HepG2 (cell line): ENCODE data around the gene EIF4G2. TPM values are rescaled to one million over a fixed set of nuclear protein-coding genes. Genes with fewer than 3 reads are reported as not detected.
A peak's percentile ranks its signal among the peaks of the same experiment; 100 is the strongest.

ENCODE experiments used
- ATF7 ChIP-seq, 2 experiments: fragments of 450-650 bp in 1 of 2; sonication (generic) in 1 of 2; formaldehyde crosslinking in 1 of 2; IDR thresholded peaks; 2 replicates each; pipeline versions ENCODE4 v1.4.0 to v1.6.1; 2016 to 2020; ENCODE audit warnings: antibody characterized with exemption in 1 of 2, mild to moderate bottlenecking in 1 of 2, missing genetic modification reagents in 1 of 2
- CEBPG ChIP-seq: IDR thresholded peaks from 2 replicates; pipeline ENCODE4 v1.6.1; 2016
- FOXA3 ChIP-seq: IDR thresholded peaks from 2 replicates; pipeline ENCODE4 v1.6.1; 2016; ENCODE audit warnings: missing genetic modification reagents, missing compliant biosample characterization
- HOXD1 ChIP-seq: sonication (generic); formaldehyde crosslinking; IDR thresholded peaks from 2 replicates; pipeline ENCODE4 v1.5.0; 2020; ENCODE audit warnings: missing genetic modification reagents
- KLF13 ChIP-seq: sonication (generic); formaldehyde crosslinking; IDR thresholded peaks from 2 replicates; pipeline ENCODE4 v1.4.0; 2020; ENCODE audit warnings: mild to moderate bottlenecking, missing genetic modification reagents
- TBL1XR1 ChIP-seq: fragments of 150-350 bp; IDR thresholded peaks from 2 replicates; pipeline ENCODE4 v1.6.1; 2014; ENCODE audit warnings: borderline replicate concordance, low read length; ENCODE audit not compliant: partially characterized antibody
- ZBTB38 ChIP-seq: sonication (generic); formaldehyde crosslinking; IDR thresholded peaks from 2 replicates; pipeline ENCODE4 v1.5.1; 2020; ENCODE audit warnings: mild to moderate bottlenecking, missing genetic modification reagents
- ZNF20 ChIP-seq: sonication (generic); formaldehyde crosslinking; IDR thresholded peaks from 2 replicates; pipeline ENCODE4 v1.4.0; 2020; ENCODE audit warnings: mild to moderate bottlenecking, moderate library complexity, missing genetic modification reagents
- ZNF263 ChIP-seq: sonication (generic); formaldehyde crosslinking; IDR thresholded peaks from 2 replicates; pipeline ENCODE4 v1.4.0; 2020; ENCODE audit warnings: missing genetic modification reagents
- ZNF274 ChIP-seq: sonication (generic); formaldehyde crosslinking; IDR thresholded peaks from 2 replicates; pipeline ENCODE4 v1.5.1; 2020; ENCODE audit warnings: mild to moderate bottlenecking, missing genetic modification reagents
- ZNF484 ChIP-seq: sonication (generic); formaldehyde crosslinking; IDR thresholded peaks from 2 replicates; pipeline ENCODE4 v1.5.1; 2020; ENCODE audit warnings: mild to moderate bottlenecking, low read depth, missing genetic modification reagents, borderline replicate concordance
- ZNF564 ChIP-seq: sonication (generic); formaldehyde crosslinking; IDR thresholded peaks from 2 replicates; pipeline ENCODE4 v1.8.1; 2023; ENCODE audit warnings: mild to moderate bottlenecking, missing genetic modification reagents
- ZNF768 ChIP-seq: sonication (generic); formaldehyde crosslinking; IDR thresholded peaks from 2 replicates; pipeline ENCODE4 v1.4.0; 2020; ENCODE audit warnings: missing genetic modification reagents
- polyA plus RNA-seq, 8 experiments: library from polyadenylated mRNA; depleted of rRNA in 3 of 8; stranded (reverse) in 7 of 8; unstranded in 1 of 8; fragments of >200 nt; fragmentation: Illumina TruSeq in 4 of 8; extraction: Trizol in 4 of 8; gene quantifications; 2 replicates each; pipeline versions ENCODE4 v1.2.1 to v1.2.3, GENCODE V29; 2011 to 2016; ENCODE audit warnings: low read depth in 4 of 8, missing spikeins in 1 of 8, mixed read lengths in 1 of 8; ENCODE audit not compliant: insufficient read depth in 1 of 8
- total RNA-seq, 5 experiments: library from RNA; depleted of rRNA; stranded (reverse); fragments of >200 nt; fragmentation: Illumina TruSeq; extraction: Trizol; gene quantifications; 2 replicates each; pipeline ENCODE4 v1.2.3, GENCODE V29; 2016; ENCODE audit warnings: low read depth in 1 of 5
- TF ChIP-seq, protein P1 (sequence below): sonication (generic); formaldehyde crosslinking; IDR thresholded peaks from 2 replicates; pipeline ENCODE4 v1.4.0; 2020; ENCODE audit warnings: missing genetic modification reagents
- TF ChIP-seq, protein P2 (sequence below): IDR thresholded peaks from 2 replicates; pipeline ENCODE4 v1.6.1; 2016; ENCODE audit warnings: mild to moderate bottlenecking
- TF ChIP-seq, protein P3 (sequence below): IDR thresholded peaks from 2 replicates; pipeline ENCODE4 v1.4.0; 2020; ENCODE audit warnings: mild to moderate bottlenecking, missing genetic modification reagents
- TF ChIP-seq, protein P4 (sequence below): sonication (generic); formaldehyde crosslinking; IDR thresholded peaks from 2 replicates; pipeline ENCODE4 v1.4.0; 2020; ENCODE audit warnings: missing genetic modification reagents
- TF ChIP-seq, protein P5 (sequence below), 2 experiments: fragments of 450-650 bp in 1 of 2; sonication (generic) in 1 of 2; formaldehyde crosslinking; IDR thresholded peaks; 2 replicates each; pipeline versions ENCODE4 v1.5.0 to v1.8.0; 2020 to 2022; ENCODE audit warnings: mild to moderate bottlenecking in 1 of 2, missing genetic modification reagents in 1 of 2
- TF ChIP-seq, protein P6 (sequence below): sonication (generic); formaldehyde crosslinking; IDR thresholded peaks from 2 replicates; pipeline ENCODE4 v1.4.0; 2020; ENCODE audit warnings: missing genetic modification reagents; ENCODE audit errors: not compliant biosample characterization

EIF4G2 gene
- total and polyA plus RNA-seq, 2 of the 13 experiments (the other 11 are each of a cell fraction or from before 2014, with no cell fraction given) = 362 to 546 TPM

DNA sequence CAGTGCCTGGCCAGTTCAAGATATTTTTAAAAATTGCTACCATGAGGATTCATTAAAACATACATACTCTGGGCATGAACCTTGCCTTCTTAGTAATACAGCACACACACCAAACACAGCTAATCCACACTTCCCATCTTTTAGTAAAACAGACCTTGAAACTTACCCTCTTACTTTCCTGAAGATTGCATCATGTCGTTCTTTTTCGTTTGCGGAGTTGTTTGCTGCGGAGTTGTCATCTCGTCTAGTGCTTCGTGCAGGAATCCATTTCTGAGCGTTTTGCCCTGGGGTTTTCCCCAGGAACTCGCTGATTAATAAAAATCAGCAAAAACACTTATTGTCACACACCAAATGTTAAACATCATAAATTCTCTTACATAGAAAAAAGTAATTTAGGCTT, 3.0 kb downstream of the EIF4G2 start (continued):
- TF ChIP-seq, protein P1, sequence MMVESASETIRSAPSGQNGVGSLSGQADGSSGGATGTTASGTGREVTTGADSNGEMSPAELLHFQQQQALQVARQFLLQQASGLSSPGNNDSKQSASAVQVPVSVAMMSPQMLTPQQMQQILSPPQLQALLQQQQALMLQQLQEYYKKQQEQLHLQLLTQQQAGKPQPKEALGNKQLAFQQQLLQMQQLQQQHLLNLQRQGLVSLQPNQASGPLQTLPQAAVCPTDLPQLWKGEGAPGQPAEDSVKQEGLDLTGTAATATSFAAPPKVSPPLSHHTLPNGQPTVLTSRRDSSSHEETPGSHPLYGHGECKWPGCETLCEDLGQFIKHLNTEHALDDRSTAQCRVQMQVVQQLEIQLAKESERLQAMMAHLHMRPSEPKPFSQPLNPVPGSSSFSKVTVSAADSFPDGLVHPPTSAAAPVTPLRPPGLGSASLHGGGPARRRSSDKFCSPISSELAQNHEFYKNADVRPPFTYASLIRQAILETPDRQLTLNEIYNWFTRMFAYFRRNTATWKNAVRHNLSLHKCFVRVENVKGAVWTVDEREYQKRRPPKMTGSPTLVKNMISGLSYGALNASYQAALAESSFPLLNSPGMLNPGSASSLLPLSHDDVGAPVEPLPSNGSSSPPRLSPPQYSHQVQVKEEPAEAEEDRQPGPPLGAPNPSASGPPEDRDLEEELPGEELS = no peak
- TF ChIP-seq ZBTB38 = peak; percentile 27; the same call in 1 of the 2 replicates
- TF ChIP-seq HOXD1 (CRISPR knock-in tag) = no peak
- TF ChIP-seq, protein P2, sequence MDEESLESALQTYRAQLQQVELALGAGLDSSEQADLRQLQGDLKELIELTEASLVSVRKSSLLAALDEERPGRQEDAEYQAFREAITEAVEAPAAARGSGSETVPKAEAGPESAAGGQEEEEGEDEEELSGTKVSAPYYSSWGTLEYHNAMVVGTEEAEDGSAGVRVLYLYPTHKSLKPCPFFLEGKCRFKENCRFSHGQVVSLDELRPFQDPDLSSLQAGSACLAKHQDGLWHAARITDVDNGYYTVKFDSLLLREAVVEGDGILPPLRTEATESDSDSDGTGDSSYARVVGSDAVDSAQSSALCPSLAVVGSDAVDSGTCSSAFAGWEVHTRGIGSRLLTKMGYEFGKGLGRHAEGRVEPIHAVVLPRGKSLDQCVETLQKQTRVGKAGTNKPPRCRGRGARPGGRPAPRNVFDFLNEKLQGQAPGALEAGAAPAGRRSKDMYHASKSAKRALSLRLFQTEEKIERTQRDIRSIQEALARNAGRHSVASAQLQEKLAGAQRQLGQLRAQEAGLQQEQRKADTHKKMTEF (CRISPR knock-in tag) = peak; percentile 29; the same call in 1 of the 2 replicates
- no peak for TF ChIP-seq TBL1XR1
- peak; percentile 37; the same call in 1 of the 2 replicates for TF ChIP-seq FOXA3 (CRISPR knock-in tag)
- no peak for TF ChIP-seq ZNF263 (CRISPR knock-in tag)
- TF ChIP-seq, protein P3, sequence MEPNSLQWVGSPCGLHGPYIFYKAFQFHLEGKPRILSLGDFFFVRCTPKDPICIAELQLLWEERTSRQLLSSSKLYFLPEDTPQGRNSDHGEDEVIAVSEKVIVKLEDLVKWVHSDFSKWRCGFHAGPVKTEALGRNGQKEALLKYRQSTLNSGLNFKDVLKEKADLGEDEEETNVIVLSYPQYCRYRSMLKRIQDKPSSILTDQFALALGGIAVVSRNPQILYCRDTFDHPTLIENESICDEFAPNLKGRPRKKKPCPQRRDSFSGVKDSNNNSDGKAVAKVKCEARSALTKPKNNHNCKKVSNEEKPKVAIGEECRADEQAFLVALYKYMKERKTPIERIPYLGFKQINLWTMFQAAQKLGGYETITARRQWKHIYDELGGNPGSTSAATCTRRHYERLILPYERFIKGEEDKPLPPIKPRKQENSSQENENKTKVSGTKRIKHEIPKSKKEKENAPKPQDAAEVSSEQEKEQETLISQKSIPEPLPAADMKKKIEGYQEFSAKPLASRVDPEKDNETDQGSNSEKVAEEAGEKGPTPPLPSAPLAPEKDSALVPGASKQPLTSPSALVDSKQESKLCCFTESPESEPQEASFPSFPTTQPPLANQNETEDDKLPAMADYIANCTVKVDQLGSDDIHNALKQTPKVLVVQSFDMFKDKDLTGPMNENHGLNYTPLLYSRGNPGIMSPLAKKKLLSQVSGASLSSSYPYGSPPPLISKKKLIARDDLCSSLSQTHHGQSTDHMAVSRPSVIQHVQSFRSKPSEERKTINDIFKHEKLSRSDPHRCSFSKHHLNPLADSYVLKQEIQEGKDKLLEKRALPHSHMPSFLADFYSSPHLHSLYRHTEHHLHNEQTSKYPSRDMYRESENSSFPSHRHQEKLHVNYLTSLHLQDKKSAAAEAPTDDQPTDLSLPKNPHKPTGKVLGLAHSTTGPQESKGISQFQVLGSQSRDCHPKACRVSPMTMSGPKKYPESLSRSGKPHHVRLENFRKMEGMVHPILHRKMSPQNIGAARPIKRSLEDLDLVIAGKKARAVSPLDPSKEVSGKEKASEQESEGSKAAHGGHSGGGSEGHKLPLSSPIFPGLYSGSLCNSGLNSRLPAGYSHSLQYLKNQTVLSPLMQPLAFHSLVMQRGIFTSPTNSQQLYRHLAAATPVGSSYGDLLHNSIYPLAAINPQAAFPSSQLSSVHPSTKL (CRISPR knock-in tag) = 0 out of 2 replicates have a peak, but pooled peaks have one; percentile 18
- TF ChIP-seq, protein P4, sequence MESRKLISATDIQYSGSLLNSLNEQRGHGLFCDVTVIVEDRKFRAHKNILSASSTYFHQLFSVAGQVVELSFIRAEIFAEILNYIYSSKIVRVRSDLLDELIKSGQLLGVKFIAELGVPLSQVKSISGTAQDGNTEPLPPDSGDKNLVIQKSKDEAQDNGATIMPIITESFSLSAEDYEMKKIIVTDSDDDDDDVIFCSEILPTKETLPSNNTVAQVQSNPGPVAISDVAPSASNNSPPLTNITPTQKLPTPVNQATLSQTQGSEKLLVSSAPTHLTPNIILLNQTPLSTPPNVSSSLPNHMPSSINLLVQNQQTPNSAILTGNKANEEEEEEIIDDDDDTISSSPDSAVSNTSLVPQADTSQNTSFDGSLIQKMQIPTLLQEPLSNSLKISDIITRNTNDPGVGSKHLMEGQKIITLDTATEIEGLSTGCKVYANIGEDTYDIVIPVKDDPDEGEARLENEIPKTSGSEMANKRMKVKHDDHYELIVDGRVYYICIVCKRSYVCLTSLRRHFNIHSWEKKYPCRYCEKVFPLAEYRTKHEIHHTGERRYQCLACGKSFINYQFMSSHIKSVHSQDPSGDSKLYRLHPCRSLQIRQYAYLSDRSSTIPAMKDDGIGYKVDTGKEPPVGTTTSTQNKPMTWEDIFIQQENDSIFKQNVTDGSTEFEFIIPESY (CRISPR knock-in tag) = peak; percentile 78; the same call in 1 of the 2 replicates
- 0 out of 2 replicates have a peak, but pooled peaks have one; percentile 25 for TF ChIP-seq ATF7 (IDR thresholded peaks at IDR 0.05)
- TF ChIP-seq ATF7 (CRISPR knock-in tag; IDR thresholded peaks at IDR 0.05) = no peak
- no peak for TF ChIP-seq ZNF564 (CRISPR knock-in tag)
- peak; percentile 81 for TF ChIP-seq CEBPG
- TF ChIP-seq ZNF768 (CRISPR knock-in tag) = no peak
- no peak for TF ChIP-seq KLF13 (CRISPR knock-in tag)
- TF ChIP-seq ZNF274 (CRISPR knock-in tag) = no peak
- TF ChIP-seq, protein P5, sequence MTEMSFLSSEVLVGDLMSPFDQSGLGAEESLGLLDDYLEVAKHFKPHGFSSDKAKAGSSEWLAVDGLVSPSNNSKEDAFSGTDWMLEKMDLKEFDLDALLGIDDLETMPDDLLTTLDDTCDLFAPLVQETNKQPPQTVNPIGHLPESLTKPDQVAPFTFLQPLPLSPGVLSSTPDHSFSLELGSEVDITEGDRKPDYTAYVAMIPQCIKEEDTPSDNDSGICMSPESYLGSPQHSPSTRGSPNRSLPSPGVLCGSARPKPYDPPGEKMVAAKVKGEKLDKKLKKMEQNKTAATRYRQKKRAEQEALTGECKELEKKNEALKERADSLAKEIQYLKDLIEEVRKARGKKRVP (CRISPR knock-in tag; IDR thresholded peaks at IDR 0.05) = peak in 1 of 2 experiments; percentile 90; a peak in 2 of 4 replicates
- TF ChIP-seq ZNF20 (CRISPR knock-in tag) = no peak
- no peak for TF ChIP-seq ZNF484 (CRISPR knock-in tag)
- TF ChIP-seq, protein P6, sequence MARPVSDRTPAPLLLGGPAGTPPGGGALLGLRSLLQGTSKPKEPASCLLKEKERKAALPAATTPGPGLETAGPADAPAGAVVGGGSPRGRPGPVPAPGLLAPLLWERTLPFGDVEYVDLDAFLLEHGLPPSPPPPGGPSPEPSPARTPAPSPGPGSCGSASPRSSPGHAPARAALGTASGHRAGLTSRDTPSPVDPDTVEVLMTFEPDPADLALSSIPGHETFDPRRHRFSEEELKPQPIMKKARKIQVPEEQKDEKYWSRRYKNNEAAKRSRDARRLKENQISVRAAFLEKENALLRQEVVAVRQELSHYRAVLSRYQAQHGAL = no peak
